Fibroblast of lung (primary cell): ENCODE measurements around the gene LAMA5. TPM values are rescaled to one million over a fixed set of nuclear protein-coding genes. Genes with fewer than 3 reads are reported as not detected.

Experiments used
- DNase-seq, 2 donors: peaks; one replicate each; pipeline versions ENCODE4 v3.0.0 to v3.0.0-alpha.2; 2010; ENCODE audit warnings: low read depth in 2 of 2
- H2AFZ ChIP-seq: 2 replicates; pipeline ENCODE4 v1.5.1; 2012; ENCODE audit warnings: low read length, control low read depth, inconsistent platforms
- H3K27ac ChIP-seq: 2 replicates; pipeline ENCODE4 v1.5.1; 2011; ENCODE audit warnings: low read length, control low read depth; ENCODE audit not compliant: insufficient read depth
- H3K27me3 ChIP-seq: 2 replicates; pipeline ENCODE4 v1.5.1; 2011; ENCODE audit warnings: mild to moderate bottlenecking, low read length; ENCODE audit not compliant: control insufficient read depth, insufficient read depth
- H3K36me3 ChIP-seq: 2 replicates; pipeline ENCODE4 v1.5.1; 2011; ENCODE audit warnings: low read length; ENCODE audit not compliant: control insufficient read depth, insufficient read depth
- H3K4me1 ChIP-seq: 2 replicates; pipeline ENCODE4 v1.5.1; 2011; ENCODE audit warnings: low read length; ENCODE audit not compliant: control insufficient read depth, insufficient read depth; ENCODE audit errors: extremely low read depth
- H3K4me2 ChIP-seq: 2 replicates; pipeline ENCODE4 v1.5.1; 2011; ENCODE audit warnings: low read length, control low read depth; ENCODE audit not compliant: insufficient read depth; ENCODE audit errors: extremely low read depth
- H3K4me3 ChIP-seq, 4 experiments: fragments of 200-600 bp in 1 of 4; sonication (generic) in 1 of 4; replicated peaks in 1 of 4; 2 replicates each; pipeline ENCODE4 v1.5.1; 2011 to 2016; ENCODE audit warnings: low read length in 4 of 4, low read depth in 3 of 4, mild to moderate bottlenecking in 3 of 4, control low read depth in 2 of 4, inconsistent platforms in 1 of 4, mixed read lengths in 1 of 4; ENCODE audit not compliant: insufficient read depth in 1 of 4; ENCODE audit errors: control extremely low read depth in 1 of 4
- H3K79me2 ChIP-seq: 2 replicates; pipeline ENCODE4 v1.5.1; 2012; ENCODE audit warnings: mild to moderate bottlenecking, low read length, inconsistent platforms; ENCODE audit not compliant: control insufficient read depth, insufficient read depth
- H3K9ac ChIP-seq: 2 replicates; pipeline ENCODE4 v1.5.1; 2011; ENCODE audit warnings: mild to moderate bottlenecking, low read length, control low read depth; ENCODE audit not compliant: insufficient read depth
- H3K9me3 ChIP-seq: 2 replicates; pipeline ENCODE4 v1.5.1; 2012; ENCODE audit warnings: low read depth, low read length; ENCODE audit not compliant: control insufficient read depth, insufficient read depth
- H4K20me1 ChIP-seq: 2 replicates; pipeline ENCODE4 v1.5.1; 2011; ENCODE audit warnings: low read length; ENCODE audit not compliant: control insufficient read depth, insufficient read depth; ENCODE audit errors: extremely low read depth
- EZH2 ChIP-seq: IDR thresholded peaks from 2 replicates; pipeline ENCODE4 v1.5.1; 2012; ENCODE audit warnings: low read length, control low read depth, mild to moderate bottlenecking; ENCODE audit errors: missing control alignments
- polyA plus RNA-seq, 2 donors: library from polyadenylated mRNA; depleted of rRNA in 1 of 2; stranded (reverse) in 1 of 2; unstranded in 1 of 2; fragments of >200 nt; gene quantifications; 2 replicates each; pipeline ENCODE4 v1.2.1, GENCODE V29; 2011 to 2012; ENCODE audit warnings: missing spikeins in 1 of 2
- total RNA-seq: library from RNA; depleted of rRNA; stranded (reverse); fragments of >200 nt; gene quantifications from 2 replicates; pipeline ENCODE4 v1.2.1, GENCODE V29; 2014
- TF ChIP-seq, protein P1 (sequence below), 2 donors: IDR thresholded peaks in 1 of 2; conservative IDR thresholded peaks in 1 of 2; 1 replicate in 1 of 2; 2 replicates in 1 of 2; pipeline ENCODE4 v1.5.1; 2011 to 2012; ENCODE audit warnings: low read length in 2 of 2, control low read depth in 1 of 2, inconsistent platforms in 1 of 2, low read depth in 1 of 2, mild to moderate bottlenecking in 1 of 2

Gene LAMA5
- total and polyA plus RNA-seq, 2 donors (not counting 1 experiment from before 2014, with no cell fraction given) = 1.5 to 81.6 TPM

DNA sequence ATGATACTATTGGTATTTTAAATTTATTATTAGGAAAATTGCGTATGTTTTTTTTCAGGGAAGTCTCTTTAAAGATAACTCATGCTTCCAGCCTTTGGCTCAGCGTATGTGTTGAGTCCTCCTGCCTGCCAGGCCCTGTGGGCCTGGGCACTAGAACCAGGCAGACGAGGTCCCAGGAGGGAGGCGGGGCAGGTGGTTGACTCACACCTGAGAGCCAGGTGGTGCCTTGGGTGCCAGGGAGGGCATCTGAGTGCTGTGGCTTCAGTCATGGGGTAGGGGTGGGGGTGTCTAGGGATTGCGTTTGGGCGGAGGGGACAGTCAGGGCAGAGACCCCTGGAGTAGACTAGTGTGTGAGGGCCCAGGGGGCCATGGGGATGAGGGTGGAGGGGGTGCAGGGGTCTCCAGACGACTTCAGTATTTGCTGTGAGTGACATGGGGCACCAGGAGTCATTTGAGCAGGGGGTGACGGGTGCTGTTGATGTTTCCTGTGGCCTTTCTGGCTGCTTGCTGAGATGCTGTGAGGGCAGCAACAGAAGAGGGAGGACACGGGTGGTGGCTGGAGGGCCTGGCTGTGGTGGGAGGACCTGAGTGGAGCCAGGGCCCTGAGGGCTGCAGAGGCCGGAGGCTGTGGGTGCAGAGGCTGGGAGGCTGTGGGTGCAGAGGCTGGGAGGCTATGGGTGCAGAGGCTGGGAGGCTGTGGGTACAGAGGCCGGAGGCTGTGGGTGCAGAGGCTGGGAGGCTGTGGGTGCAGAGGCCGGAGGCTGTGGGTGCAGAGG, 79.2 kb downstream of the LAMA5 start:
- no peak for DNase-seq
- Histone ChIP-seq H3K4me3 (no peak overlapping the region), H3K27ac (no peak overlapping the region), H3K27me3 (no peaks in the 10 kb centered on the region), H3K9me3 (no peaks in the 10 kb centered on the region), H2AFZ (no peak overlapping the region), H3K4me2 (no peak overlapping the region), H3K4me1 (no peaks in the 10 kb centered on the region), H4K20me1 (no peaks in the 10 kb centered on the region), H3K36me3 (peaks cover 8% of the 10 kb centered on the region), H3K9ac (no peak overlapping the region), H3K79me2 (no peaks in the 10 kb centered on the region)
- TF ChIP-seq EZH2 = no peak
- TF ChIP-seq, protein P1, sequence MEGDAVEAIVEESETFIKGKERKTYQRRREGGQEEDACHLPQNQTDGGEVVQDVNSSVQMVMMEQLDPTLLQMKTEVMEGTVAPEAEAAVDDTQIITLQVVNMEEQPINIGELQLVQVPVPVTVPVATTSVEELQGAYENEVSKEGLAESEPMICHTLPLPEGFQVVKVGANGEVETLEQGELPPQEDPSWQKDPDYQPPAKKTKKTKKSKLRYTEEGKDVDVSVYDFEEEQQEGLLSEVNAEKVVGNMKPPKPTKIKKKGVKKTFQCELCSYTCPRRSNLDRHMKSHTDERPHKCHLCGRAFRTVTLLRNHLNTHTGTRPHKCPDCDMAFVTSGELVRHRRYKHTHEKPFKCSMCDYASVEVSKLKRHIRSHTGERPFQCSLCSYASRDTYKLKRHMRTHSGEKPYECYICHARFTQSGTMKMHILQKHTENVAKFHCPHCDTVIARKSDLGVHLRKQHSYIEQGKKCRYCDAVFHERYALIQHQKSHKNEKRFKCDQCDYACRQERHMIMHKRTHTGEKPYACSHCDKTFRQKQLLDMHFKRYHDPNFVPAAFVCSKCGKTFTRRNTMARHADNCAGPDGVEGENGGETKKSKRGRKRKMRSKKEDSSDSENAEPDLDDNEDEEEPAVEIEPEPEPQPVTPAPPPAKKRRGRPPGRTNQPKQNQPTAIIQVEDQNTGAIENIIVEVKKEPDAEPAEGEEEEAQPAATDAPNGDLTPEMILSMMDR (conservative IDR thresholded peaks at IDR 0.05 in 1 of 2, IDR thresholded peaks at IDR 0.05 in 1 of 2; ENCODE audit: low read depth in 1 of 2, low read length in 2 of 2) = no peak

GRCh38 chr20:62287129-62287528, 80.0 kb downstream of the LAMA5 start:
- H3K27ac ChIP-seq = no peak overlapping the region
- H3K4me1 ChIP-seq = no peaks in the 10 kb centered on the region
- no peak overlapping the region for H2AFZ ChIP-seq
- no peak overlapping the region for H3K9ac ChIP-seq
- peaks cover 8% of the 10 kb centered on the region for H3K36me3 ChIP-seq
- H3K9me3 ChIP-seq = no peaks in the 10 kb centered on the region
- no peak overlapping the region for H3K4me2 ChIP-seq
- H3K27me3 ChIP-seq = no peaks in the 10 kb centered on the region
- TF ChIP-seq EZH2 = no peak
- TF ChIP-seq, protein P1 (conservative IDR thresholded peaks at IDR 0.05 in 1 of 2, IDR thresholded peaks at IDR 0.05 in 1 of 2; ENCODE audit: low read depth in 1 of 2, low read length in 2 of 2) = no peak
- DNase-seq = no peak
- no peaks in the 10 kb centered on the region for H3K79me2 ChIP-seq
- no peaks in the 10 kb centered on the region for H4K20me1 ChIP-seq
- H3K4me3 ChIP-seq = no peak overlapping the region

DNA sequence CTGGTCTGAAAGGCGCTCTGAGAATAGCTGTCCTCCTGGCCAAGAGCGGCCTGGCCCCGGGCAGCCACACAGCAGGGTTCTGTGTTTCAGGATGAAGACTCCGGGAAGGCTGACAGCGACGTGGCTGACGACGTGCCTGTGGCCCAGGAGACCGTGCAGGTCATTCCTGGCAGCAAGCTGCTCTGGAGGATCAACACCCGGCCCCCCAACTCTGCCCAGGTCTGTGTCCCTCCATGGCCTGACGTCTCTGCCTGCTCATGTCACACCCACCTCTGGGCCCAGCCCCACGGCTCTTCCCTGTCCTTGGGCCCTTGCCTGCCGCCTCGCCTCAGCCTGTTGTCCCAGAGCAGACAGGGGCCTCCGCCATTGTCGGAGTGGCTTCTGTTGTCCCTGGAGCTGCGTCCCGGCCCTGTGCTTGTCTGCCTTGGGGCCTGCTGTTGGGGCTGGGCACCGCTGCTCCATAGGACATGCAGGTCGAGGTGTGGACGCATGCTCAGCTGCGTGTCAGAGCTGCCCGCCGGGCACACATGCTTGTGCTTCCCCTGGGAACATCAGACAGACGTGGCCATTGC, 80.5 kb downstream of the LAMA5 start:
- H3K36me3 ChIP-seq = peaks cover 8% of the 10 kb centered on the region
- H3K4me3 ChIP-seq = no peak overlapping the region
- no peak for DNase-seq
- H3K4me2 ChIP-seq = no peak overlapping the region
- H3K27me3 ChIP-seq = no peaks in the 10 kb centered on the region
- H4K20me1 ChIP-seq = no peaks in the 10 kb centered on the region
- H2AFZ ChIP-seq = no peak overlapping the region
- H3K9ac ChIP-seq = no peak overlapping the region
- TF ChIP-seq, protein P1 (conservative IDR thresholded peaks at IDR 0.05 in 1 of 2, IDR thresholded peaks at IDR 0.05 in 1 of 2; ENCODE audit: low read depth in 1 of 2, low read length in 2 of 2) = no peak
- no peak for TF ChIP-seq EZH2
- H3K79me2 ChIP-seq = no peaks in the 10 kb centered on the region
- no peaks in the 10 kb centered on the region for H3K4me1 ChIP-seq
- H3K27ac ChIP-seq = no peak overlapping the region
- H3K9me3 ChIP-seq = no peaks in the 10 kb centered on the region
